Right forelimb (tissue), 1 donor: ENCODE data around the gene GARIN3.
"Not testable (repeated sequence)": the region's sequence is repeated elsewhere in the genome, so short reads cannot be mapped to it uniquely, and the experiment has no call there.

Experiments
- DNase-seq: peaks from one replicate; pipeline ENCODE4 v3.0.0-alpha.2; 2018

Gene GARIN3

GRCh38 chr5:157166214-157167213, at the start of gene GARIN3:
Gene GARIN3, minus strand, starts transcription at chr5:157166264. Its CDS starts 96 bp downstream, at chr5:157166168.
- no peak for DNase-seq

DNA sequence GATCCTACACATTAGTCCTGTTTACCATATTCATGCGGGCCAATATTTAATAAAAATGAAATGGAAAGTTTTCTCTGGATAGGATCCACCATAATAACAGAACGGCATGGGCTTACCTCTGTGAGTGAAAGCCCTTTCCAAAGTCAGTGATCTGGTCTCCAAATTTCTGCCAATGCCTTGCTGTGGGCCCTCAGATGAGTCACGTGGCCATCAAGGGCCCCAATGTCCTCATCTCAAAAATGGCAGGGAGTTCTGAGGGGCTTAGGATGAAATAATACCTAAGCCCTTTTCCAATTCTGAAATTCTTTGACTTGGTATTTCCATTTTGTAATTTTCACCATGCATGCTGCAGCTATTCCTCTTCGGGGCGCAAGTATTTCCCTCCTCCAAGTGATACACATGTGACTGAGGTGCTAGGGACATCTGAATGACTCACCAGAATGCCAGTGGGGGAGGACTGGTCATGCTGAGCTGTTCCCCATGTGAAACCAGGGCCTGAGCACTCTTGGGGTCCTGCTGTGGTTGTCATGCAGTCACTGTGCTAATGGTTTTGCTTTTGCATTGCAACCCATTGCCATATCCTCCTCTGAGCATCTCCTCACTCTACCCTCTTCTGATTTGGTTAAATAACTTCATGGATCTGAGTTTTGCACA, 49.6 kb upstream of the GARIN3 start:
- no peak for DNase-seq

DNA sequence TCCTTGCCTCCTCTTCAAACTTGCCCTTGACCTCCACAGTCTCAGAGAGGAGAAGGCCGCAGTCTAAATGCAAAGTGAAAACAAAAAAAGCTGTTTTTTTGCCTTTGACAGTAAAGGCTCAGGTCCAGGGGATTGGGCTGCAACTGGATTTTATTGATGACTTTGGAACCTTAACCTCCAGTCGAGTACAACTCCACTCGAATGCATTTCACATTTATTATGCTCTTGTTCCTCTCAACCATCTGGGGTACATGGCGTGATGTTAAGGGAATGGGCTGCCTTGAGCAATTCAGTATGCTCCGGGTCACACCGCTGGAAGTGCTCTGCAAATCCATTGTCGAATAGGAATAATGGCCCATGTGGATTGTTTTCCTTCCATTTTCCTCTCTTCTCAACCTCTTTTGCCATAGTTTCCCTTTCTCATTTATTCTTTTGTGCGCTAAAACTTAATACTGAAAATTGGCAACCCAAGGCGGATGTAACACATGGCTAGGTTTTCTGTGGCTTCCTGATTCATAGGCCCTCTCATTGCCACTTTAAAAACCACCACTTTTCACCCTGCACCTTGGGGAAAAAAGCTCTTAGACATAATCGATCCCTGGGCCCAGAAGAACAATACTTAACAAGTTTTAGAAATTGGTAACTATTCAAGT, 48.9 kb upstream of the GARIN3 start:
- no peak for DNase-seq

- DNase-seq, result no peak
Observed at GRCh38 chr5:157214415-157214814, 48.4 kb upstream of the GARIN3 start.

DNA sequence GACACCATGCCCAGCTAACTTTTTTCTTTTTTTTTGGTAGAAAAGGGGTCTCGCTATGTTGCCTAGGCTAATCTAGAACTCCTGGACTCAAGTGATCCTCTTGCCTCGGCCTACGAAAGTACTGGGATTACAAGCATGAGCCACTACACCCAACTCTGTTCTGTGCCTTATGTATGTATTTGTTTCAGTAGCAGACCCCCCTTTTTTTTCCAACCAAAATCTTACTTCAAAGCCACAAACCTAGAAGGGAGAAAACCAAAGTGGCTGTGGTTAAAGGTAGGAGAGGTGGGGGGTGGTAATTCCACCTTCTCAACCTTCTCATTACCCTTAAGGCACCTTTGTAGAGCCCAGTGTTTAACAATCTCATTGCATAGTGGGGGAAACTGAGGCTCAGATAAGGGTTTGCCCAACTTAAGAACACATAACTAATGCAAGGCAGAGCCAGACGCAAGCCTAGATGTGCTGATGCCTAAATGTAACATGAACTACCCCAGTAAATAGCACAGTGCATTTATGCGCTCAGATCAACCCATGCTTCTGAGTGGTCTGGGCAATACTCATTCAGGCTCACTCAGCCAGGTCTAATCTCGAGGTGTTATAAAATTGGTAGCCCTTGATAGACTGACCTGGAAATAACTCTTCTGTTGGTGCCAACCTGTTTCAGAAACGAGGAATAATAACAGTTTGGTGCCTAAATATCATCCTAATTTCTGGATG, 47.6 kb upstream of the GARIN3 start:
- no peak for DNase-seq

DNA sequence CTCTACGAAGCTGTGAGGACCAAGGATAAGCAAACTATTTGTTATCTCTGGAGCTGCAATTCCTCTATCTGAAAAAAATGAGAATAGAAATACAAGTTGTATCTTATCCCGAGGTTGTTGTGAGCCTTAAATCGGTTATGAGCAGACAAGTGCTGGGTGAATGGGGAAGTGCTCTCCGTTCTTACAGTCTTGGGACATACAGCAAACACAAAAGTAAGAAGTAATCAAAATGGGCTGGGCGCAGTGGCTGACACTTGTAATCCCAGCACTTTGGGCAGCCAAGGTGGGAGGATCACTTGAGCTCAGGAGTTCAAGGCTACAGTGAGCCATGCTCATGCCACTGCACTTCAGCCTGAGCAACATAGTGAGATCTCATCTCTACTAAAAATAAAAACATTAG, 46.2 kb upstream of the GARIN3 start:
- no peak for DNase-seq

- DNase-seq, result not testable (repeated sequence)
Observed at GRCh38 chr5:157210652-157211051, 44.6 kb upstream of the GARIN3 start.

GRCh38 chr5:157205708-157206107, 39.6 kb upstream of the GARIN3 start:
- no peak for DNase-seq

DNA sequence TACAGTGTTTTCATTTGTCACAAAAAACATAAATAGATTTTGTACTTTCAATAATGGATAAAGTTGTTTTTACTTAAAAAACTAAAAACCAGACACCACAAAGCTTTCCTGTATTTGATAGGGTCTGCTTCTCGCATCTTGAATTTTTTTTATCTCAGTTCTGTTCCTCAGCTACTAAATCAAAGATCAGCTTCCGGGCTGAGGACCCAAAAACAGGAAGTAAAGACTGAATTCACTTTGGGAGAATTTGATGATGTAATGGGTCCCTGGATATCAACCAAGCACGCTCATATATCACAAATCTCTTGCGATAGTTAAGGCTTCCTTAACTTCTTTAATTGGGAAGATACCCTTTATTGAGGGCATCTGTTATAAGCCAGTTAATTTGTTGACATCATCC, 38.7 kb upstream of the GARIN3 start:
- DNase-seq, result no peak

DNA sequence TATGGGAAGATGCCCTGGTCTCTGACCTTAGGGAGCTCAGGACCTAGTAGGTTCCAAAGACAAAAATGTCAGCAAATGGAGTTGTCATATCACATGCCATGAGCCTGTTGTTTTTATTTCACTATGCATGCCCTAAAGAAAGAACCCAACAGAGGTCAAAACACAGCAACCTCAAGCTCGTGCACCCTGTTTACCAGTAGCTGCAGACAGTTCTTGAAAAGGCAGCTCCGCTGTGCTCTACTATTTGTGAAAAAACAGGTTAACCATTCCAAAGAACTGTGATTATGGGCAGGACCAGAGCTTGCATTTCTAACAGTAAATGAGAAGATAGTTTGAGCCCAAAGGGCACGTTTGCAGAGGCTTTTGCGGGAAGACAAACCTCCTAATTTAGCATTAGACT, 37.4 kb upstream of the GARIN3 start:
- DNase-seq, result no peak

GRCh38 chr5:157201857-157202256, 35.8 kb upstream of the GARIN3 start:
- DNase-seq, result no peak

- no peak for DNase-seq
Observed at GRCh38 chr5:157198277-157198986, 32.4 kb upstream of the GARIN3 start.

- no peak for DNase-seq
Observed at GRCh38 chr5:157197086-157197485, 31.0 kb upstream of the GARIN3 start.

- DNase-seq, result no peak
Observed at GRCh38 chr5:157196045-157196444, 30.0 kb upstream of the GARIN3 start.

DNA sequence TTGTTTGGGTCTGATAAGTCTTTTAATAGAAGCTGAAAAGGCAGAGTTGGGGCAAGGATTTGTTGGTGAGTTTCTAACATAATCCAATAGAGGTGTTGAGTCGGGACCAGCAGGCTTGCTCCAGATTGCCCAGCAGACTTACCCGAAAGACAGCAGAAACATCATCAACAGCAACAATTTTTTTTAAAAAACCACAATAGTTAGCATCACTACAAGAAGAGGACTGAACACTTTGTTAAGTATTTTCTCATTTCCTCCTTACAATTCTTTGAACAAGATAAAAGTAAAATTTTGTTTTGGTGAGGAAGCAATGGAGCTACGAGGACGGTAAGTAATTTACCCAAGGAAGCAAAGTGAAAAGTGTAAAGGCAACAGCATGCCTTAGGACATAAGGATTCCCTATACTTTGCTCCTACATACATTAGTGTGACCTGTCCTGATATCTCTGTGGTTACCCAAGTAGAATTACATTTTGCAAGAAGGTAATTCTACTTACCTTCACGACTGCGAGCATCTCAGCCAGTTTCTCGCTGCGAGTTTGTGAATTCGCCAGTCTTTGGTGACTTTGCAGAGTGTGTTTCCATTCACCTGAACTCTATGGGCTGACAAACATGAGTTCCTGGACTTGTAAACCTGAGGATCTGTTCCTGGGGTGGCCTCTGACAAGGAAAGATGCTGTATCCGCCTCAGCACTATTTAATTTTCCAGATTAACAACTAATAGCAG, 27.8 kb upstream of the GARIN3 start:
- no peak for DNase-seq

DNA sequence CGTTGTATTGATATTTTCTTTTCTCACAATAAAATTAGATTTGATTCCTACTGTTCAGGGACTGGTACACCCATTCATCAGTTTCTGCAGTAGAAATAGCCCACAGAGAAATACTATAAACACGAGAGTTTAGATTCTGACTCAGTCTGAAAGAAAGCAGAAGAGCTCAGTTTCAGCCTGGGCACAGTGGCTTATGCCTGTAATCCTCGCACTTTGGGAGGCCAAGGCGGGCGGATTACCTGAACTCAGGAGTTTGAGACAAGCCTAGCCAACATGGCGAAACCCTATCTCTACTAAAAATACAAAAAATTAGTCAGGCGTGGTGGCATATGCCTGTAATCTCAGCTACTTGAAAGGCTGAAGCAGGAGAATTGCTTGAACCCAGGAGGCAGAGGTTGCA, 23.2 kb upstream of the GARIN3 start:
- DNase-seq, result no peak

- DNase-seq, result no peak
Observed at GRCh38 chr5:157188270-157188669, 22.2 kb upstream of the GARIN3 start.

DNA sequence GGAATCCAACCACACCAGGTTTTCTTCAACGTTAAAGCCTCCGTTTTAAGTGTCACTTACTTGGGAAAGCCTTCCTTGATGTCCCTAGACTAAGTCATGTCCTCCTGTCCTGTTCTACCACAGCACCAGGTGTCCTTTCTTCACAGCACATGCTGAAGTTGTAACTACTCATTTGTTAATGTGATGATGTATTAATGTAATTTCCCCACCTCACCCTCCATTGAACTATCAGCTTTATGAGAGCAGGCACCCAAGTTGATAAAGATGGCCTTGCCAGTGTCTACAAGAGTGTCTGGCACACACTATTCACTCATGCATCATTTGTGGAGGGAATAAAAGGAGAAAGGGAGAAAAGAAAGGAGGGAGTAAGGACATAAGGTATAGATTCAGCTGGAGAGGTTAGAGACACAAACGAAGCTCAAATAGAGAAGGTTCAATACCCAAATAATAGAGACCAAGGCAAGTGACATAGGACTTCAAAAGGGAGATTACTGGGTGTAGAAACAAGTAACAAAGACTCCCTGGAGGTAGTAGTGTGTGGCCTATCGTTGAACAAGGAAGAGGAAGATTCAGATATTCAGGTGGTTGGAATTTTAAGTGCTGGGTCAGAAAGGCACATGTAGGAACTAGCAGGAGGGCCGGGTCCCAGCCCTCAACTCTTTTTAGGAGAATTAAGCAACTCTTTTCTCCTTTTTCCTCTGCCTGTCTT, 21.1 kb upstream of the GARIN3 start:
- DNase-seq, result no peak

- DNase-seq, result no peak
Observed at GRCh38 chr5:157186309-157187045, 20.4 kb upstream of the GARIN3 start.

DNA sequence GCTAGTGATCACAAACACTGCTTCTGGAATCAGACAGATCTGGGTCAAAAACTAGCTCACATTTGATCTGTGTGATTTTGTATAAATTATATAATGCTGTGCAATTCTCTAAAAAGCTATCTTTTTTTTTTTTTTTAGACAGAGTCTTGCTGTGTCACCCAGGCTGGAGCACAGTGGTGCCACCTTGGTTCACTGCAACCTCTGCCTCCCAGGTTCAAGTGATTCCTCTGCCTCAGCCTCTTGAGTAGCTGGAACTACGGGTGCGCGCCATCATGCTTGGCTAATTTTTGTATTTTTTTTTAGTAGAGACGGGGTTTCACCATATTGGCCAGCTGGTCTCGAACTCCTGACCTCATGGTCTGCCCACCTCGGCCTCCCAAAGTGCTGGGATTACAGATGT, 19.1 kb upstream of the GARIN3 start:
- not testable (repeated sequence) for DNase-seq
